Fibroblast of skin of scalp (primary cell): ENCODE results near the gene KLHDC7B.

Experiments
- DNase-seq: peaks from one replicate; pipeline ENCODE4 v3.0.0-alpha.2; 2013

The KLHDC7B gene

DNA sequence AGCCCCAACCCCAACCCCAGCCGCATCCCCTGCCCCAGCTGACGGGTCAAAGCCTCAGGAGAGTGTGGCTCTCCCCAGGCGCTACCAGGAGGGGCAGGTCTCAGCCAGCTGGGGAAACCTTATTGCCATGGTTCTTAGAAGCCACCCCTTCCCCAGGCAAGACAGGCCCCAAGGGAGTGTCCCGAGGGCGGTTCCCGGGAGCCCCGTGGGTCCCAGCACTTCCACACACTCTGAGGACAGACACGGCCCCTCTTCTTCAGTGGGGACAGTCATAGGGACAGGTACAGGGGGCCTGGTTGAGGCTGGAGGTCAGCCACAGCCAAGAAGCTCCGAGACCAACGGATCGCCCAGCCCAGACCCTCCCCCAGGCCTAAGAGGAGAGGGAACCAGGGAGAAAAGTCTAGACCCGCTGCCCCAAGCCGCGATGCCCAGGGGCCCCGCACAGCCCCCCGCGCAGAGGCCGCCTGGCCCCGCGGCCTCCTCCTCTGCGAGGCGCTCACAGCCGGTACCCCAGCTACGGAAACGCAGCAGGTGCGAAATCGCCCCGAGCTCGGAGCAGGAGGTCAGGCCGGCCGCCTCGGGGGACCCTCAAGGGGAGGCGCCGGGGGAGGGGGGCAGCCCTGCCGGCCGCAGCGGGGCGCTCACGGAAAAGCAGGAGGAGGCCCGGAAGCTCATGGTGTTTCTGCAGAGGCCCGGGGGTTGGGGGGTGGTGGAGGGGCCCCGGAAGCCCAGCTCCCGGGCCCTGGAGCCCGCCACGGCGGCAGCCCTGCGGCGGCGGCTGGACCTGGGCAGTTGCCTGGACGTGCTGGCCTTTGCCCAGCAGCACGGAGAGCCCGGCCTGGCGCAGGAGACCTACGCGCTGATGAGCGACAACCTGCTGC lies 2.6 kb downstream of the KLHDC7B start:
- no peak for DNase-seq

- no peak for DNase-seq
Measured at GRCh38 chr22:50548921-50549790, 3.5 kb downstream of the KLHDC7B start.

DNA sequence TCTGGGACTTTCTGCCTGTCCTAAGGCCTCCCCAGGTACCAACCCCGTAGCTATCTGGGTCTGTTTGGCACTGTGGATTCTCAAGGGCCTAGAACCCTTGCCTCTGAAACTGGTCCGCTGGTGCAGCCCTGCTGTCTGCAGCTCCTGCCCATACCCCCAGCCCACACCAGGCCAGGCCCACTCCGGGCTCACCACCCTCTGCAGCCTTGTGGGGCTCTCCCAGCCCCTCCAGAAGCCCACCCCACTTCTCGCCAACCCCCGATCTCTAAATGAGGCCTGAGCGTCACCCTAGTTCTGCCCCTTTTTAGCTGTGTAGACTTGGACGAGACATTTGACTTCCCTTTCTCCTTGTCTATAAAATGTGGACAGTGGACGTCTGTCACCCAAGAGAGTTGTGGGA lies 4.7 kb downstream of the KLHDC7B start:
- DNase-seq, result no peak

DNA sequence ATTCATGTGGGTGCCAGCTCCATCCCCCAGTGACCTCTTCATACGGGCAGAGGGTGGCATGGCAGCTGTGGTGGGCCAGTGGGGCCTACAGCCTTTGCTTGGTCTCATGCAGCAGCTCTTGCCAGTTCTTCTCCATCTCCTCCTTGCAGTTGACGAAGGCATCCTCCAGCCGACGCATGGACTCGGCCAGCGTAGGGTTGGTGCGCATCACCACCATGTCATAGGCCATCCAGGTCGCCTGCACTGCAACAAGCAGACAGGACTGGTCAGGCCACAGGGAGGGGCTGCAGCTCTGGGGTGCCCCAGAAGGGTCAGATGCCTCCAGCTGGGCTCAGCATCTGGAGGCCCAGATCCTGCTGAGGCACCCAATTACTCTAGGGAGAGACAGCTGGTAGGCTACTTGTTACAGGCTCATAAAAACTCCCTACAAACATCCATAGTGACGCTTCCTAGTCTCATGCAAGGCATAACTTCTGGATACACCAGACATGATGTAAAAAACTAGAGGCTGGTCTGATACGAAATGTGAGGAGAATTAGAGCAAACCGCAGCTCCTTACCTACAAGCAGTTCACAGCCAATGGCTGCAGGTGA lies 5.6 kb downstream of the KLHDC7B start:
- no peak for DNase-seq

DNA sequence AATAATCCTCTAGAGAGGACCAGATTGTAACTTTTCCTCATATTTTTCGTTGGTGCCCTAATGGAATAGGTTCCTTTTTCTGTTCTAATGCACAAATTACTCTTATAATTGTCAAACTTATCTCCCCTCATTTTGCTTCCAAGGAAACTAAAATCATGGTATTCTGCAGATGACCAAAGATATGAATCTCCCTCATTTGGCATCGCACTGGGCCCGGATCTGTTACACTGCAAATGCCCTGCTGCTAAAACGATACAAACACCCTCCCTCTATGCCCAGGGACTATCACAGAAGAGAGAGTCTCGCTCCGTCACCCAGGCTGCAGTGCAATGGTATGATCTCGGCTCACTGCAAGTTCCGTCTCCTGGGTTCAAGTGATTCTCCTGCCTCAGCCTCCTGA lies 7.6 kb downstream of the KLHDC7B start:
- no peak for DNase-seq

DNA sequence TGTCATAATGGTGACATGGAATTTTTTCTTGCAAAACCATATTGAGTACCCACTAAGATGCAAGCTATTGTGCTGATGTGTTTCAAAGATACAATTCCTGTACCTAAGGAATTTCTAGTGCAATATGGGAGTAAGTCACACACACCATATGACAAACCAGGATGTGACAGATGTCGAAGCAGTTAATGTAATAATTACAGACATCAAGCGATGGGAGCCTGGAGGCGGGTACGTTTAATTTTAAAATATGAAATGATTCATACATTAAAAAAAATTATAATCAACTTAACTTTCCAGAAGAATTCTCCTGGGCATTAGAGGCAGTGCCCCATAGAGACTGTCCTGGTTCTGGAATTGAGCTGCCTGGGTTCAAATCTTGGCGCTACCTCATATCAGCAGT lies 11.0 kb downstream of the KLHDC7B start:
- DNase-seq, result no peak

DNA sequence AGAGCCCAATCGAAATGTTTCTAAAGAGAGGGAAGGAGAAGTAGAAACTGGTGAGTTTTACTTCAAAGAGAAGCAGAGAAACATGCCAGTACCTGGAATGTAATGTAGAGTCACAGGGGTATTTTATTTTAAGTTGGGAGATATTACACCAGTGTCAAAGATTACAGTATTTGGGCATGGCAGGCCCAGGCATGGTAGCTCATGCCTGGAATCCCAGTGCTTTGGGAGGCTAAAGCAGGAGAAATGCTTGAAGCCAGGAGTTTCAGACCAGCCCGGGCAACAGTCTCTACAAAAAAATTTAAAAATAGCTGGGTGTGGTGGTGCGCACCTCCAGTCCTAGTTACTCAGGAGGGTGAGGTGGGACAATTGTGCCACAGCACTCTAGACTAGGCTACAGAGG lies 14.3 kb downstream of the KLHDC7B start:
- no peak for DNase-seq

DNA sequence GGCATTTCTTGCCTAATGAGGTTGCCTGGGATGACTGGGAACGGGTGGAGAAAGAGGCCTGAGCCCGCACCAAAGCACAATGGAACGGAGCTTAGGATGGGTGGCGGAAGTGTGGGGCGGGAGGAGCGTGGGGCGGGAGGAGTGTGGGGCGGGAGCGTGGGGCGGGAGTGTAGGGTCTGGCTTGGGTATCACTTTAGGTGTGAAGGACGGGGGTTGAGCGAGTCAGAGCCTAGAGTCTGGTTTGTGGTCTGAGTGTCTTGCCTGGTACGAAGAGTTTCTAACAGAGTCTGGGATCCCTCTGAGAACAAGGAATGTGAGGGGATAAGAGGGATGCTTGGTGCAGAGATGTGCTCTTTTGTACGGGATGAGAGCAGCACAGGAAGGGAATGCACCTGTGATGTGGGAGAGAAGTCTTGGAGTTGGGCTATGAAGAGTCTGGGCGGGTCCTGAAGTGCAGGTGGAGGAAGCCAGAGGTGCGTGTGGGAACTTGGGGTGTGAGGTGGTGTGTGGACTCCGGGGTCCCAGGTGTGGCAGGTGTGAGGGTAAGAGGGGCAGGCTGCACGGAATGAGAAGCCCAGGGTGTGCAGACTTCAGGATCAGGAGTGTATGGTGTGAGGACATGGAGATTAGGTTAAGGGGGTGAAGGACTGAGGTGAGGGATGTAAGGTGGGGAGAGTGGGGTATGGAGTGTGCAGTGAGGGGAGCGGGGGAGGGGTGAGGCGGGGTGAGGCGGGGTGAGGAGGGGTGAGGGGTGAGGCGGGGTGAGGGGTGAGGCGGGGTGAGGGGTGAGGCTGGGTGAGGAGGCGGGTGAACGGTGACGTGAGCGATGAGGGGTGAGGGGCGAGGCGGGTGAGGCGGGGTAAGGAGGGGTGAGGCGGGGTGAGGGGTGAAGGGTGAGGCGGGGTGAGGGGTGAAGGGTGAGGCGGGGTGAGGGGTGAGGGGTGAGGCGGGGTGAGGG lies 16.0 kb downstream of the KLHDC7B start:
- no peak for DNase-seq

DNA sequence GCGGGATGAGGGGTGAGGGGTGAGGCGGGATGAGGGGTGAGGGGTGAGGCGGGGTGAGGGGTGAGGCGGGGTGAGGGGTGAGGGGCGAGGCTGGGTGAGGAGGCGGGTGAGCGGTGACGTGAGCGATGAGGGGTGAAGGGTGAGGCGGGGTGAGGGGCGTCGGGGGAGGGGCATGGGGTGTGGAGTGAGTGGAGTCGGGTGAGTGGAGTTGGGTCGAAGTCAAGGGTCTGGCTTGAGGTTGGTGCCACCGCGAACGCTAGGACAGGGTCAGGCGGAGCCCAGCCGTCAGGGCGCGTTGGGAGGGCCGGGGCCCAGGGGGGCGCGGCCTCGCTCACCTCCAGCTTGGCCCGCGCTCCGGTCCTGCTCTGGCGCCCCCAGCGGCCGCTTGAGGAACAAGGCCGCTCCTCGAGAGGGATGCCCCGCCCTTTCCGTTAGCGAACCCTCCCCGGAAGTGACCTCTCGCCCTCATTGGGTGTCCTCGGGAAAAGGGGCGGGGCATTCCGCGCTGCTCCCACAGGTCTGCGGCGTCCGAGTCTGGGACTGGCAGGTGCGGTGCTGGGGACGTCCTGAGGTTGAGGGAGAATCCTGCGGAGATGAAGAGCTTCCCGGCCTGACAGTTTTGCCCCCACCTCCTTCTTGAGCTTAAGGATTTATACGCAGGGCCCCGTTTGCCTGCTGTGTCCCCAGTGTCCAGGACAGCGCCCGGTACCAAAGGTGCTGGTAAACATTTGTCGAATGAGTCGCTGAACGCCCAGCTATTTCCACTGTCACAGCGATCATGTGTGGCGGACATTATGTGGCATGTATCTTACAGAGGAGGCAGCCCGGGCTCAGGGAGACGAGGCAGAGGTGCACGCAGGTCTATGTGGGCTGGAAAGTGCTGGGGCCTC lies 17.1 kb downstream of the KLHDC7B start, which contains the start of gene SYCE3:
Gene SYCE3, minus strand, starts transcription at position 397 of the 890 bp plus-strand sequence. CDS start 6,514 bp downstream, outside the sequence.
- peak; percentile 93 for DNase-seq

DNA sequence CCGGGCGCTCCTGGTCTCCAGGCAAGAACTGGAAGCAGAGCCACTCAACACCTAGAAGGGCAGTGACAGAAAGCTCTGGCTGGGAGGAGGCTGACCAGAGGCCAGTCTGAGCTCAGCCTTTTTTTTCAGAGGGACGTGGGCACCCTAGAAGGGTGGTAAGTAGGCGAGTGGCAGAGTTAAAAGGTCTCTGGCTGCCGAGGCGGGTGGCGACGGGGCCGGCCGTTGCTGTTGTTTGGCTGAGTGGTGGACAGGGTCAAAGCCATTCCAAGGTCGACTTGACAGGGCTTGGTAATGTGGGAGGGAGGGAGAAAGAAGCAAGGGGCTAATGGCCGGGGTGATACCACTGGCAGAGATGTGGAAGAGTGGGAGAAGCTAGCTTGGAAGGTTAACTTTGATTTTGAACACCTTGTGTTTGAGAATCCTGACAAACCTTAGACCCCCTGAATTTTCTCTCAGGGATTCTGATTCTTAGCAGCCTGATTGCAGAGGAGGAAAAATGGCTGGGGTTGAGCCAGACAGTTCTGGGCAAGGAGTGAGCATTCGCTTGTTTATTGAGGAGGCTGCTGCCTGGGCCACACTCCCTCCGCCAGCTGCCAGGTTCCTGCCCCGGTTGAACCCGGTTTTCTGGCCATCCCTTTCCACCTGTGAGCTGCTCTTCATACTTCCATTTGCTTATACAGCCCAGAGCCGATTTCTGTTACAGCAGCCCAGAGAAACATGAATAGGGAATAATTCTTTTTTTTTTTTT lies 17.9 kb downstream of the KLHDC7B start:
- DNase-seq, result no peak

GRCh38 chr22:50564289-50564688 lies 18.6 kb downstream of the KLHDC7B start:
- DNase-seq, result no peak

DNA sequence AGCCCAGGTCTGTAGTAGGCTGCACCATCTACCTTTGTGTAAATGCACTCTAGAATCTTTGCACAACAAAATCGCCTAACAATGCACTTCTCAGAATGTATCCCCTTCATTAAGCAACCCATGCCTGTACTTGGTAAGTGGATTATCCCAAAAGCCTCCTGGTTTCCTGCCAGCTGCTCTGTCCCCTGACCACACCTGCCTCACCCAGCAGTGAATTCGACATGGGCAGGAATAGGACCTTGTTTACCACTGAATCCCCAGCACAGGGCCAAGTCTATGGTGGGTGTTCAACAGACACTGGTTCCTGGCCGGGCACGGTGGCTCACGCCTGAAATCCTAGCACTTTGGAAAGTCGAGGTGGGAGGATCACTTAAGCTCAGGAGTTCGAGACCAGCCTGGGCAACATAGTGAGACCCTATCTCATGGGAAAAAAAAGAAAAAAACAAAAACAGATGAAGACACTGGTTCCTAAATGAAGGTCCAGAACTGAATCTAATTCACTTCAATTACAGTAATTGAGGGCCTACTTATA lies 22.1 kb downstream of the KLHDC7B start:
- no peak for DNase-seq

- no peak for DNase-seq
Measured at GRCh38 chr22:50568626-50569025, 22.9 kb downstream of the KLHDC7B start.

DNA sequence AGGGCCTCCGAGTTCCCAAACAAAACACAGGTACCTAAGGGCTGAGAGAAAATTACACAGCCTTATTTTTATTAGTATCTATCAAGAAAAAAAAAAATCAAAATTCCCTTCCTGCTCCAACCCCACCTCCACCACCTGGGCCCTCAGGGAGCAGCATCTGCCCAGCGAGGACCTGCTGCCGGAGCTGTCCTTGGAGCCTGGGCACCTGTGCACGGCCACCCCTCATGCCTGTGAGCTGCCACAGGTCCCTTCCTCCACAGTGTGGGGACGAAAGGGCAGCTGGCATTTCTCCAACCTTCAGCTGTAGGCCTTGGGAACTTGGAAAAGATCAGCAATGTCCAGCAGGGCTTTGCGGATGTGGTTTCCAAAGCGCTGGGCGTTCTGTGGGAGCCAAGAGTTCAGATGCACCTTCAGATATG lies 23.4 kb downstream of the KLHDC7B start:
- no peak for DNase-seq

DNA sequence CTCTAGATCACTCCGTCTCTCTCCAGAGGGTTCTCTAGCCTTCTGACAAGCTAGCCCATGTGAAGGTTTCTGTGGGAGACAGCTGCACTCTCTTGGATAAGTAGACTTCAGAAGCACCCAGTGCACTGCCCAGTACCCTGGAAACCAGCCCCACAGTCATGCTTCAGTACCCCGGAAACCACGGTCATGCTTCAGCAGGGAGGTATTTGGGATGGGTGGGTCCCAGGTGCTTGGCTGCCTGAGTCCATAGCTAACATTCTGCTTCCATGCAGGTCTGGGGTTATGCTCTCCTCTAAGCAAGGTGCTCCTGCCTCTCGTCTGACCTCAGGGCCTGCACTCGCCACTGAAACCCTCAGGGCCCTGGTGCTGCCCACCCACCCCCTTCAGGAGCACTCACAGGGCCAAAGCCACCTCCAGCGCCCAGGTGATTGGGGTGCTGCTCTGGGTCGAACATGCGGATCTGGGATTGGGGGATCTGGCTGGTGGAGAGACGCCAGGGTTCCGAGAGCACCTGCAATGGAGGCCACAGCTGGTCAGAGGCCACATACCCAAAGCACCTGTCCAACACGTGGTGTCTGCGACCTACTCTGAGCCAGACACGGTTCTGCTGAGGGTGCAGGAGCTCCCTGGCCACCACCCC lies 24.3 kb downstream of the KLHDC7B start:
- no peak for DNase-seq

- DNase-seq, result no peak
Measured at GRCh38 chr22:50570861-50571260, 25.2 kb downstream of the KLHDC7B start.

DNA sequence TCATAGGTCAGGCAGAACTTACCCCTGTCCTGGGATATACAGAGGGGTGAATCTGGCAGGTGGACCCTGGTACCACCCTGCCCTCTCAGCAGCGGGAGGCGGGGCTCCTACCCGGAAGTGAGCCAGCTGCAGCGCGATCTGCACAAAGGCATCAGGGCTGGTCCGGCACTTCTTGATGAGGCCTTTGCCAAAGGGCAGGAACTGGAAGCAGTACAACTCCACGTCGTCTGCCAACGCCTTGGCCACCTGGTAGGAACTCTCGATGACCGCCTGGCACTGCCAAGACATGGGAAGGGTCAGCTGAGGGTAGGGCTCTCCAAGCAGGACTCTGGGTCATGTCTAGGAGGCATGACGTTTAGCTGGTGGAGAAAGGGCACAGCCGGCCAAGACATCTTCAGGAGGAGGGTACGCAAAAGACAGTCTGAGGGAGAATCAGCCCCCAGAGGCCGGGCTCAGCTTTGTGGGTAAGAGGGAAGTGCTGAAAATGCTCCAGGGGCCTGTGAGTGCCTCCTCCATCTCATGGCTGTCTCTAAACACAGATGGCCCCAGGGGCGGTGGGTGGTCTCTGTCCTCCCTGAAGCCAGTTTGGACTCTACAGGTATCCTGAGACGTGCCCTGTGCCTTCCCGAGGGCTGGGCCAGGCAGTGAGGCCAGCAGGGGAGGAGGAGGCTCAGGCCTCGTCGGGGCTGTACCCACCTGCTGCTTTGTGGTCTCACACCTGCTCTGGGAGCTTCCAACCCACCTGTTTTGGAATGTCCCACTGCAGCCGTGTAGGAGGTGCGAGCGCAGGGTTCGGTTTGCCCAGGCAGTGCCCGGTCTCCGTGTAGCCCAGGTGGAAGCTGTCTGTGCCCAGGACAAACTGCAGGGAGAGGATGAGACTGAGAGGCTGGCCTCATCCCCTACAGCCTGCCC lies 25.8 kb downstream of the KLHDC7B start:
- DNase-seq, result no peak

DNA sequence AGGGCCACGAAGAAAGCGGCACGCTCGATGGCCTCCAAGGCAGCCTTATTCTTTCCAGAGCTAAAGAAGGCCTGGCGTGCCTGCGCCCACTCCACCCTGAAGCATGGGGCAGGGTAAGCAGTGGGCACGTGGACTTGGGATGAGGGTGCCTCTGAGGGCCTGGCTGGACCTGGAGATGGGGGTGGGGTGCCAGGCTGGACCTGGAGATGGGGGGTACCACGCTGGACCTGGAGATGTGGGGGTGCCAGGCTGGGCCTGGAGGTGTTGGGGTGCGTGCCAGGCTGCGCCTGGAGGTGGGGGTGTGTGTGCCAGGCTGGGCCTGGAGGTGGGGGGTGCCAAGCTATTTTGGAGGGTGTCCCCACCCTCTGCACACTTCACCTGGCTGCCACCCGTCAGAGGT lies 27.3 kb downstream of the KLHDC7B start:
- no peak for DNase-seq
